Liver (tissue), 9 donors: Measurements from ENCODE around the gene LRCH3. TPM values are rescaled to one million over a fixed set of nuclear protein-coding genes. Genes with fewer than 3 reads are reported as not detected.

Experiments
- DNase-seq: peaks from one replicate; pipeline ENCODE4 v3.0.0-alpha.2; 2017; ENCODE audit warnings: low spot score
- H3K27ac ChIP-seq, 2 donors: one replicate each; pipeline ENCODE4 v1.7.0; 2013; ENCODE audit warnings: inconsistent platforms in 2 of 2, low read length in 2 of 2, control low read depth in 1 of 2, low read depth in 1 of 2, mild to moderate bottlenecking in 1 of 2
- H3K27me3 ChIP-seq, 4 donors: one replicate each; pipeline versions ENCODE4 v1.6.1 to v1.7.0; 2013; ENCODE audit warnings: low read length in 3 of 4, inconsistent platforms in 1 of 4, mild to moderate bottlenecking in 1 of 4, moderate library complexity in 1 of 4; ENCODE audit not compliant: control insufficient read depth in 4 of 4, insufficient read depth in 4 of 4
- H3K36me3 ChIP-seq, 4 donors: one replicate each; pipeline versions ENCODE4 v1.6.1 to v1.7.0; 2013; ENCODE audit warnings: low read length in 3 of 4, mild to moderate bottlenecking in 3 of 4, low read depth in 1 of 4, moderate library complexity in 1 of 4; ENCODE audit not compliant: control insufficient read depth in 4 of 4, insufficient read depth in 3 of 4
- H3K4me1 ChIP-seq, 4 donors: one replicate each; pipeline versions ENCODE4 v1.6.1 to v1.7.0; 2013; ENCODE audit warnings: low read length in 3 of 4, mild to moderate bottlenecking in 3 of 4, moderate library complexity in 1 of 4; ENCODE audit not compliant: control insufficient read depth in 4 of 4, insufficient read depth in 4 of 4
- H3K4me3 ChIP-seq, 3 donors: one replicate each; pipeline versions ENCODE4 v1.6.1 to v1.7.0; 2013; ENCODE audit warnings: low read length in 3 of 3, control low read depth in 1 of 3, low read depth in 1 of 3, mild to moderate bottlenecking in 1 of 3
- H3K9ac ChIP-seq, 2 donors: one replicate each; pipeline ENCODE4 v1.7.0; 2013; ENCODE audit warnings: low read length in 2 of 2, mild to moderate bottlenecking in 2 of 2, moderate library complexity in 2 of 2, control low read depth in 1 of 2, low read depth in 1 of 2
- H3K9me3 ChIP-seq, 4 donors: one replicate each; pipeline versions ENCODE4 v1.6.1 to v1.7.0; 2013; ENCODE audit warnings: low read length in 3 of 4; ENCODE audit not compliant: control insufficient read depth in 4 of 4
- EGR1 ChIP-seq, 2 donors: IDR thresholded peaks; 2 replicates each; pipeline ENCODE4 v1.6.1; 2016 to 2018; ENCODE audit warnings: antibody characterized with exemption in 2 of 2, low read depth in 2 of 2
- FOXA1 ChIP-seq: IDR thresholded peaks from 2 replicates; pipeline ENCODE4 v1.6.1; 2016; ENCODE audit warnings: antibody characterized with exemption
- GABPA ChIP-seq, 2 donors: IDR thresholded peaks in 1 of 2; conservative IDR thresholded peaks in 1 of 2; 2 replicates each; pipeline ENCODE4 v1.6.1; 2016; ENCODE audit warnings: antibody characterized with exemption in 2 of 2, mild to moderate bottlenecking in 1 of 2, moderate library complexity in 1 of 2
- HNF4A ChIP-seq, 2 donors: conservative IDR thresholded peaks; 2 replicates each; pipeline ENCODE4 v1.6.1; 2016; ENCODE audit warnings: antibody characterized with exemption in 2 of 2, mild to moderate bottlenecking in 2 of 2
- HNF4G ChIP-seq: IDR thresholded peaks from 2 replicates; pipeline ENCODE4 v1.6.1; 2016; ENCODE audit warnings: antibody characterized with exemption
- JUND ChIP-seq, 2 donors: IDR thresholded peaks; 2 replicates each; pipeline ENCODE4 v1.6.1; 2016; ENCODE audit warnings: antibody characterized with exemption in 2 of 2
- NR2F2 ChIP-seq: IDR thresholded peaks from 2 replicates; pipeline ENCODE4 v1.6.1; 2016; ENCODE audit warnings: antibody characterized with exemption
- RAD21 ChIP-seq, 2 donors: IDR thresholded peaks; 2 replicates each; pipeline ENCODE4 v1.6.1; 2016; ENCODE audit warnings: antibody characterized with exemption in 2 of 2, mild to moderate bottlenecking in 2 of 2
- RXRA ChIP-seq, 2 donors: IDR thresholded peaks; 2 replicates each; pipeline ENCODE4 v1.6.1; 2017 to 2018; ENCODE audit warnings: antibody characterized with exemption in 2 of 2, mild to moderate bottlenecking in 1 of 2
- SP1 ChIP-seq: IDR thresholded peaks from 2 replicates; pipeline ENCODE4 v1.6.1; 2018; ENCODE audit warnings: antibody characterized with exemption, mild to moderate bottlenecking
- TAF1 ChIP-seq: conservative IDR thresholded peaks from 2 replicates; pipeline ENCODE4 v1.6.1; 2016; ENCODE audit warnings: antibody characterized with exemption, mild to moderate bottlenecking
- YY1 ChIP-seq: IDR thresholded peaks from 2 replicates; pipeline ENCODE4 v1.6.1; 2016; ENCODE audit warnings: antibody characterized with exemption, mild to moderate bottlenecking
- WGBS: extraction: QIAGEN DNeasy Blood & Tissue Kit; methylation state at CpG from one replicate; pipeline ENCODE4 v1.1.7; 2013; 5-methylcytosine and 5-hydroxymethylcytosine counted together
- polyA plus RNA-seq, 2 donors: library from polyadenylated mRNA; stranded (reverse) in 1 of 2; unstranded in 1 of 2; fragments of 200-250 nt in 1 of 2; fragments of >200 nt in 1 of 2; fragmentation: Nextera tagmentation in 1 of 2; extraction: Ambion mirVana in 1 of 2; gene quantifications; one replicate each; pipeline versions ENCODE4 v1.2.1 to v1.2.3, GENCODE V29; 2013 to 2015
- total RNA-seq, 2 donors: library from RNA; depleted of rRNA; stranded (reverse); fragments of >200 nt; gene quantifications; one replicate each; pipeline ENCODE4 v1.2.3, GENCODE V29; 2014
- TF ChIP-seq, protein P1 (sequence below): IDR thresholded peaks from 2 replicates; pipeline ENCODE4 v1.6.1; 2016; ENCODE audit warnings: antibody characterized with exemption, mild to moderate bottlenecking
- TF ChIP-seq, protein P2 (sequence below): fragments of 150-350 bp; IDR thresholded peaks from 2 replicates; pipeline ENCODE4 v1.5.1; 2017; ENCODE audit warnings: improper control_type of control experiment, low read depth, low read length; ENCODE audit not compliant: missing input control
- TF ChIP-seq, protein P3 (sequence below): IDR thresholded peaks from 2 replicates; pipeline ENCODE4 v1.6.1; 2016; ENCODE audit warnings: antibody characterized with exemption
- TF ChIP-seq, protein P4 (sequence below): IDR thresholded peaks from 2 replicates; pipeline ENCODE4 v1.6.1; 2016; ENCODE audit warnings: antibody characterized with exemption
- TF ChIP-seq, protein P5 (sequence below): IDR thresholded peaks from 2 replicates; pipeline ENCODE4 v1.6.1; 2016; ENCODE audit warnings: antibody characterized with exemption
- donor health status: healthy.
- donor health status: healthy.
- donor health status: healthy.
- donor health status: healthy.
- donor health status: healthy.

The LRCH3 gene
- total and polyA plus RNA-seq, 4 donors, result 6.2 to 67.2 (median 19.7) TPM

DNA sequence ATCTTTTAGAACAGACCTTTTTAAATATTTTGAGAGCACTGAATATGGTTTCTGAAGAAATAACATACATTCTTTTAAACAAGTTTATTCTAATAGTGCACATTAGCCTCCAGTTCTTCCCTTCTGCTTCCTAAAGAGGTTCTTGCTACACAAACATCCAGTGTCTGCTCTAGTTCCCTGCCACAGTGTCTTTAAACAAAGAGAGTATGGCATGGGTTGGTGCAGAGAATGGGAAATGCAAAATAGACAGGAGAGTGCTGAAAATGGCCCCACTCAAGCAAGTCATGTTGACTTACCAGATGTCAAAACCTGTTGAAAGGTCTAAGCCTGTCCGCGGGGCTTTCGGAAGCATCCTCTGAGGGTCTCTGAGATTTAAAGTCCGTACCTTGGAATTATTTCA lies 86.8 kb downstream of the LRCH3 start:
- Histone ChIP-seq H3K9ac (no peak overlapping the region), H3K27ac (no peak overlapping the region), H3K4me3 (no peak overlapping the region), H3K4me1 (no peaks in the 10 kb centered on the region), H3K27me3 (no peaks in the 10 kb centered on the region), H3K9me3 (no peaks in the 10 kb centered on the region), H3K36me3 (peaks cover 8 to 48% (median 19%) of the 10 kb centered on the region in 4 donors)
- no peak for TF ChIP-seq FOXA1
- no peak for TF ChIP-seq HNF4A (conservative IDR thresholded peaks at IDR 0.05)
- no peak for TF ChIP-seq NR2F2
- no peak for TF ChIP-seq GABPA (IDR thresholded peaks at IDR 0.05 in 1 of 2, conservative IDR thresholded peaks at IDR 0.05 in 1 of 2)
- TF ChIP-seq, protein P1, sequence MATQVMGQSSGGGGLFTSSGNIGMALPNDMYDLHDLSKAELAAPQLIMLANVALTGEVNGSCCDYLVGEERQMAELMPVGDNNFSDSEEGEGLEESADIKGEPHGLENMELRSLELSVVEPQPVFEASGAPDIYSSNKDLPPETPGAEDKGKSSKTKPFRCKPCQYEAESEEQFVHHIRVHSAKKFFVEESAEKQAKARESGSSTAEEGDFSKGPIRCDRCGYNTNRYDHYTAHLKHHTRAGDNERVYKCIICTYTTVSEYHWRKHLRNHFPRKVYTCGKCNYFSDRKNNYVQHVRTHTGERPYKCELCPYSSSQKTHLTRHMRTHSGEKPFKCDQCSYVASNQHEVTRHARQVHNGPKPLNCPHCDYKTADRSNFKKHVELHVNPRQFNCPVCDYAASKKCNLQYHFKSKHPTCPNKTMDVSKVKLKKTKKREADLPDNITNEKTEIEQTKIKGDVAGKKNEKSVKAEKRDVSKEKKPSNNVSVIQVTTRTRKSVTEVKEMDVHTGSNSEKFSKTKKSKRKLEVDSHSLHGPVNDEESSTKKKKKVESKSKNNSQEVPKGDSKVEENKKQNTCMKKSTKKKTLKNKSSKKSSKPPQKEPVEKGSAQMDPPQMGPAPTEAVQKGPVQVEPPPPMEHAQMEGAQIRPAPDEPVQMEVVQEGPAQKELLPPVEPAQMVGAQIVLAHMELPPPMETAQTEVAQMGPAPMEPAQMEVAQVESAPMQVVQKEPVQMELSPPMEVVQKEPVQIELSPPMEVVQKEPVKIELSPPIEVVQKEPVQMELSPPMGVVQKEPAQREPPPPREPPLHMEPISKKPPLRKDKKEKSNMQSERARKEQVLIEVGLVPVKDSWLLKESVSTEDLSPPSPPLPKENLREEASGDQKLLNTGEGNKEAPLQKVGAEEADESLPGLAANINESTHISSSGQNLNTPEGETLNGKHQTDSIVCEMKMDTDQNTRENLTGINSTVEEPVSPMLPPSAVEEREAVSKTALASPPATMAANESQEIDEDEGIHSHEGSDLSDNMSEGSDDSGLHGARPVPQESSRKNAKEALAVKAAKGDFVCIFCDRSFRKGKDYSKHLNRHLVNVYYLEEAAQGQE, result no peak
- TF ChIP-seq, protein P2, sequence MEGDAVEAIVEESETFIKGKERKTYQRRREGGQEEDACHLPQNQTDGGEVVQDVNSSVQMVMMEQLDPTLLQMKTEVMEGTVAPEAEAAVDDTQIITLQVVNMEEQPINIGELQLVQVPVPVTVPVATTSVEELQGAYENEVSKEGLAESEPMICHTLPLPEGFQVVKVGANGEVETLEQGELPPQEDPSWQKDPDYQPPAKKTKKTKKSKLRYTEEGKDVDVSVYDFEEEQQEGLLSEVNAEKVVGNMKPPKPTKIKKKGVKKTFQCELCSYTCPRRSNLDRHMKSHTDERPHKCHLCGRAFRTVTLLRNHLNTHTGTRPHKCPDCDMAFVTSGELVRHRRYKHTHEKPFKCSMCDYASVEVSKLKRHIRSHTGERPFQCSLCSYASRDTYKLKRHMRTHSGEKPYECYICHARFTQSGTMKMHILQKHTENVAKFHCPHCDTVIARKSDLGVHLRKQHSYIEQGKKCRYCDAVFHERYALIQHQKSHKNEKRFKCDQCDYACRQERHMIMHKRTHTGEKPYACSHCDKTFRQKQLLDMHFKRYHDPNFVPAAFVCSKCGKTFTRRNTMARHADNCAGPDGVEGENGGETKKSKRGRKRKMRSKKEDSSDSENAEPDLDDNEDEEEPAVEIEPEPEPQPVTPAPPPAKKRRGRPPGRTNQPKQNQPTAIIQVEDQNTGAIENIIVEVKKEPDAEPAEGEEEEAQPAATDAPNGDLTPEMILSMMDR, result no peak
- TF ChIP-seq, protein P3, sequence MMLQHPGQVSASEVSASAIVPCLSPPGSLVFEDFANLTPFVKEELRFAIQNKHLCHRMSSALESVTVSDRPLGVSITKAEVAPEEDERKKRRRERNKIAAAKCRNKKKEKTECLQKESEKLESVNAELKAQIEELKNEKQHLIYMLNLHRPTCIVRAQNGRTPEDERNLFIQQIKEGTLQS, result no peak
- TF ChIP-seq RAD21 (IDR thresholded peaks at IDR 0.05), result no peak
- TF ChIP-seq JUND (IDR thresholded peaks at IDR 0.05), result no peak
- no peak for TF ChIP-seq HNF4G
- no peak for TF ChIP-seq TAF1
- TF ChIP-seq RXRA (IDR thresholded peaks at IDR 0.05), result no peak
- WGBS, result 97% methylated on average over 4 of the region's 4 CpGs
- no peak for DNase-seq

DNA sequence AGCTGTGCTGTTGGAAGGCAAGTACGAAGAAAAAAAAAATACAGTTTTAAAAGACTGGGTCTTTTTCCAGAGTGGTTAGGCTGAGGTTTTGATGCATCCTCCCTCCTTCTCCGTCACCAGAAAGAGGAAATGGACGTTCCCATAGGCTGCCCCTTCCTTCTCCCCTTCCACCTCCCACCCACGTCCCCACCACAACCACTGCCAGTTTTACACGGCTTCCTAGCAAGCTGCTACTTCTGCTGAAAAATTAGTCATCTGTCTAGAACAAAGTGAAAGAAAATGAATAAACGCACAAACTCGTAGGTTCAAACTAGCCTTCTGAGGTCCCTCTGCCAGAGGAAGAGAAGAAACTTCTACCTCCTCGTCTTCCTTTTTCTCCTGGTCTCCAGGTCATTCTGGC lies 87.4 kb downstream of the LRCH3 start:
- H3K27ac ChIP-seq, result no peak overlapping the region
- H3K27me3 ChIP-seq, result no peaks in the 10 kb centered on the region
- H3K4me3 ChIP-seq, result no peak overlapping the region
- no peak overlapping the region for H3K9ac ChIP-seq
- H3K9me3 ChIP-seq, result no peaks in the 10 kb centered on the region
- no peak for DNase-seq
- H3K36me3 ChIP-seq, result peaks cover 8 to 43% (median 17%) of the 10 kb centered on the region in 4 donors
- 81% methylated on average over 8 of the region's 8 CpGs for WGBS
- H3K4me1 ChIP-seq, result no peaks in the 10 kb centered on the region
- TF ChIP-seq, protein P4, sequence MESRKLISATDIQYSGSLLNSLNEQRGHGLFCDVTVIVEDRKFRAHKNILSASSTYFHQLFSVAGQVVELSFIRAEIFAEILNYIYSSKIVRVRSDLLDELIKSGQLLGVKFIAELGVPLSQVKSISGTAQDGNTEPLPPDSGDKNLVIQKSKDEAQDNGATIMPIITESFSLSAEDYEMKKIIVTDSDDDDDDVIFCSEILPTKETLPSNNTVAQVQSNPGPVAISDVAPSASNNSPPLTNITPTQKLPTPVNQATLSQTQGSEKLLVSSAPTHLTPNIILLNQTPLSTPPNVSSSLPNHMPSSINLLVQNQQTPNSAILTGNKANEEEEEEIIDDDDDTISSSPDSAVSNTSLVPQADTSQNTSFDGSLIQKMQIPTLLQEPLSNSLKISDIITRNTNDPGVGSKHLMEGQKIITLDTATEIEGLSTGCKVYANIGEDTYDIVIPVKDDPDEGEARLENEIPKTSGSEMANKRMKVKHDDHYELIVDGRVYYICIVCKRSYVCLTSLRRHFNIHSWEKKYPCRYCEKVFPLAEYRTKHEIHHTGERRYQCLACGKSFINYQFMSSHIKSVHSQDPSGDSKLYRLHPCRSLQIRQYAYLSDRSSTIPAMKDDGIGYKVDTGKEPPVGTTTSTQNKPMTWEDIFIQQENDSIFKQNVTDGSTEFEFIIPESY, result no peak
- TF ChIP-seq NR2F2, result no peak
- TF ChIP-seq RAD21 (IDR thresholded peaks at IDR 0.05), result no peak
- no peak for TF ChIP-seq TAF1
- no peak for TF ChIP-seq GABPA (IDR thresholded peaks at IDR 0.05 in 1 of 2, conservative IDR thresholded peaks at IDR 0.05 in 1 of 2)
- TF ChIP-seq, protein P3, result no peak
- no peak for TF ChIP-seq FOXA1
- TF ChIP-seq, protein P1, result no peak
- TF ChIP-seq HNF4G, result no peak
- TF ChIP-seq JUND (IDR thresholded peaks at IDR 0.05), result no peak
- TF ChIP-seq, protein P2, result no peak
- no peak for TF ChIP-seq SP1
- TF ChIP-seq EGR1 (IDR thresholded peaks at IDR 0.05; ENCODE audit: low read depth in 2 of 2), result no peak
- no peak for TF ChIP-seq RXRA (IDR thresholded peaks at IDR 0.05)
- TF ChIP-seq, protein P5, sequence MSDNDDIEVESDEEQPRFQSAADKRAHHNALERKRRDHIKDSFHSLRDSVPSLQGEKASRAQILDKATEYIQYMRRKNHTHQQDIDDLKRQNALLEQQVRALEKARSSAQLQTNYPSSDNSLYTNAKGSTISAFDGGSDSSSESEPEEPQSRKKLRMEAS, result no peak
- TF ChIP-seq YY1, result no peak
